Spleen (tissue), 7 donors: Measurements from ENCODE around the gene KRT9.

Experiments used
- POLR2A ChIP-seq, 3 donors: fragments of 450-650 bp; IDR thresholded peaks; one replicate each; pipeline ENCODE4 v1.5.1; 2017; ENCODE audit warnings: antibody characterized with exemption in 3 of 3, mild to moderate bottlenecking in 1 of 3
- TF ChIP-seq, protein P1 (sequence below), 11 experiments: fragments of 200-600 bp in 7 of 11; fragments of 450-650 bp in 4 of 11; sonication (generic) in 4 of 11; IDR thresholded peaks in 8 of 11; conservative IDR thresholded peaks in 3 of 11; 1 replicate in 7 of 11; 2 replicates in 4 of 11; pipeline versions ENCODE4 v1.4.0 to v1.8.0; 2016 to 2021; ENCODE audit warnings: antibody characterized with exemption in 11 of 11, inconsistent platforms in 4 of 11, mild to moderate bottlenecking in 1 of 11
- donor health status: DM: no; HTN: no; CAD: no; lungs with moderate emphysema.
- donor health status: DM: no; HTN: no; CAD: no.
- donor health status: DM: no; HTN: no; CAD: no.

DNA sequence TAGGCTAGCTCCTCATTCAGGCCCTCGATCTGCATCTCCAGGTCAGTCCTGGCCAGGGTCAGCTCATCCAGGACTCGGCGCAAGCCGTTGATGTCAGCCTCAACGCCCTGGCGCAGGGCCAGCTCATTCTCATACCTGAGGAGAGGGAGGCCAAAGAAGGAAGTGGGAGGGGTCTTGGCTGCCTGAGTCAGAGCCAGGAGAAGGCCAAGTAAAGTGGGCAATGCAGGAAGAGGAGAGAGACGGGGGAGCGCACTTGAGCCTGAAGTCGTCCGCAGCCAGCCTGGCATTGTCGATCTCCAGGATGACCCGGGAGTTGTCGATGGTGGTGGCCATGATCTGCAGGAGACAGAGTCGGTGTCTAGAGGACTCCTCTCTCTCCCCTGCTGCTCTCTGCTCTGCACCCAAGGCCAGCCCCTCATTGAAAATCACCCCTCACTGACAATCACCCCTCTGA, 55.0 kb downstream of the KRT9 start:
- no peak for TF ChIP-seq POLR2A (IDR thresholded peaks at IDR 0.05)
- TF ChIP-seq, protein P1, sequence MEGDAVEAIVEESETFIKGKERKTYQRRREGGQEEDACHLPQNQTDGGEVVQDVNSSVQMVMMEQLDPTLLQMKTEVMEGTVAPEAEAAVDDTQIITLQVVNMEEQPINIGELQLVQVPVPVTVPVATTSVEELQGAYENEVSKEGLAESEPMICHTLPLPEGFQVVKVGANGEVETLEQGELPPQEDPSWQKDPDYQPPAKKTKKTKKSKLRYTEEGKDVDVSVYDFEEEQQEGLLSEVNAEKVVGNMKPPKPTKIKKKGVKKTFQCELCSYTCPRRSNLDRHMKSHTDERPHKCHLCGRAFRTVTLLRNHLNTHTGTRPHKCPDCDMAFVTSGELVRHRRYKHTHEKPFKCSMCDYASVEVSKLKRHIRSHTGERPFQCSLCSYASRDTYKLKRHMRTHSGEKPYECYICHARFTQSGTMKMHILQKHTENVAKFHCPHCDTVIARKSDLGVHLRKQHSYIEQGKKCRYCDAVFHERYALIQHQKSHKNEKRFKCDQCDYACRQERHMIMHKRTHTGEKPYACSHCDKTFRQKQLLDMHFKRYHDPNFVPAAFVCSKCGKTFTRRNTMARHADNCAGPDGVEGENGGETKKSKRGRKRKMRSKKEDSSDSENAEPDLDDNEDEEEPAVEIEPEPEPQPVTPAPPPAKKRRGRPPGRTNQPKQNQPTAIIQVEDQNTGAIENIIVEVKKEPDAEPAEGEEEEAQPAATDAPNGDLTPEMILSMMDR (IDR thresholded peaks at IDR 0.05 in 8 of 11, conservative IDR thresholded peaks at IDR 0.05 in 3 of 11), result no peak
